ACC112 (cell line): Measurements from ENCODE around the gene ZMYND10.

ENCODE experiments used
- H2AFZ ChIP-seq: fragments of 200-600 bp; sonication (generic); one replicate; pipeline ENCODE4 v1.6.0; 2017; ENCODE audit warnings: antibody characterized with exemption, low read length; ENCODE audit not compliant: unreplicated experiment
- H3K27ac ChIP-seq: fragments of 200-600 bp; sonication (generic); 2 replicates; pipeline ENCODE4 v1.5.1; 2014; ENCODE audit warnings: low read depth, mild to moderate bottlenecking, antibody characterized with exemption, low read length, moderate library complexity
- H3K27me3 ChIP-seq: fragments of 200-600 bp; sonication (generic); 2 replicates; pipeline ENCODE4 v1.6.1; 2014; ENCODE audit warnings: mild to moderate bottlenecking, antibody characterized with exemption, low read length, moderate library complexity, mixed read lengths; ENCODE audit not compliant: insufficient read depth
- H3K36me3 ChIP-seq: fragments of 200-600 bp; sonication (generic); 2 replicates; pipeline ENCODE4 v1.6.1; 2016; ENCODE audit warnings: mild to moderate bottlenecking, antibody characterized with exemption, low read length, moderate library complexity, mixed read lengths; ENCODE audit not compliant: insufficient read depth
- H3K4me1 ChIP-seq: fragments of 200-600 bp; sonication (generic); one replicate; pipeline ENCODE4 v1.6.1; 2016; ENCODE audit warnings: low read length, mixed read lengths; ENCODE audit not compliant: insufficient read depth, unreplicated experiment, control insufficient read depth
- H3K4me3 ChIP-seq: fragments of 200-600 bp; sonication (generic); 2 replicates; pipeline ENCODE4 v1.5.1; 2014; ENCODE audit warnings: mild to moderate bottlenecking, low read depth, low read length
- H3K79me2 ChIP-seq: fragments of 200-600 bp; sonication (generic); one replicate; pipeline ENCODE4 v1.6.0; 2016; ENCODE audit warnings: low read length; ENCODE audit not compliant: control insufficient read depth, unreplicated experiment, insufficient read depth

The ZMYND10 gene

GRCh38 chr3:50369012-50369670 is 23.6 kb upstream of the ZMYND10 start:
- no peak overlapping the region for H3K27ac ChIP-seq
- no peaks in the 10 kb centered on the region for H3K36me3 ChIP-seq
- H2AFZ ChIP-seq = no peak overlapping the region
- no peaks in the 10 kb centered on the region for H3K79me2 ChIP-seq
- peaks cover 19% of the 10 kb centered on the region for H3K27me3 ChIP-seq
- no peaks in the 10 kb centered on the region for H3K4me1 ChIP-seq
- no peak overlapping the region for H3K4me3 ChIP-seq

- Histone ChIP-seq H3K27me3 (peaks cover 11% of the 10 kb centered on the region), H2AFZ (no peak overlapping the region), H3K27ac (no peak overlapping the region), H3K36me3 (no peaks in the 10 kb centered on the region), H3K79me2 (no peaks in the 10 kb centered on the region), H3K4me3 (no peak overlapping the region), H3K4me1 (no peaks in the 10 kb centered on the region)
Measured at GRCh38 chr3:50365842-50366220, 20.3 kb upstream of the ZMYND10 start.

- H3K27ac ChIP-seq = no peak overlapping the region
Measured at GRCh38 chr3:50365080-50365841, 19.7 kb upstream of the ZMYND10 start.

GRCh38 chr3:50364573-50365079 is 19.1 kb upstream of the ZMYND10 start:
- Histone ChIP-seq H3K4me1 (no peaks in the 10 kb centered on the region), H2AFZ (no peak overlapping the region), H3K27me3 (peaks cover 9% of the 10 kb centered on the region), H3K36me3 (no peaks in the 10 kb centered on the region), H3K4me3 (peak overlapping the region; percentile 73), H3K79me2 (no peaks in the 10 kb centered on the region), H3K27ac (no peak overlapping the region)

More at GRCh38 chr3:50365080-50365841, 19.7 kb upstream of the ZMYND10 start:
- H2AFZ ChIP-seq = peak overlapping the region; percentile 15
- no peaks in the 10 kb centered on the region for H3K36me3 ChIP-seq
- H3K79me2 ChIP-seq = no peaks in the 10 kb centered on the region
- H3K4me3 ChIP-seq = peak overlapping the region; percentile 73
- peaks cover 9% of the 10 kb centered on the region for H3K27me3 ChIP-seq
- no peaks in the 10 kb centered on the region for H3K4me1 ChIP-seq

GRCh38 chr3:50359760-50360110 is 14.2 kb upstream of the ZMYND10 start:
- Histone ChIP-seq H3K79me2 (peaks cover 45% of the 10 kb centered on the region), H3K27me3 (no peaks in the 10 kb centered on the region), H3K36me3 (no peaks in the 10 kb centered on the region), H3K4me1 (peaks cover 27% of the 10 kb centered on the region), H3K27ac (no peak overlapping the region), H3K4me3 (peak overlapping the region; percentile 88), H2AFZ (peak overlapping the region; percentile 85)

GRCh38 chr3:50358911-50359759 is 13.6 kb upstream of the ZMYND10 start, which contains the start of gene TMEM115:
TSS of gene TMEM115 (minus strand) at chr3:50359521. CDS start at chr3:50359063, 458 bp downstream.
- peak within 1 kb of the TSS; percentile 88 for H3K4me3 ChIP-seq
- peaks cover 50% of the 10 kb centered on the region for H3K79me2 ChIP-seq
- peak within 1 kb of the TSS; percentile 69 for H3K27ac ChIP-seq
- no peaks in the 10 kb centered on the region for H3K27me3 ChIP-seq
- H2AFZ ChIP-seq = peak within 1 kb of the TSS; percentile 85
- H3K36me3 ChIP-seq = no peaks in the 10 kb centered on the region
- peaks cover 27% of the 10 kb centered on the region for H3K4me1 ChIP-seq

GRCh38 chr3:50358355-50358910 is 12.9 kb upstream of the ZMYND10 start:
- H3K4me1 ChIP-seq = peaks cover 27% of the 10 kb centered on the region
- peak overlapping the region; percentile 88 for H3K4me3 ChIP-seq
- H3K79me2 ChIP-seq = peaks cover 53% of the 10 kb centered on the region
- H3K36me3 ChIP-seq = no peaks in the 10 kb centered on the region
- H2AFZ ChIP-seq = no peak overlapping the region
- peak overlapping the region; percentile 69; the same call in 1 of the 2 replicates for H3K27ac ChIP-seq
- H3K27me3 ChIP-seq = no peaks in the 10 kb centered on the region

GRCh38 chr3:50357481-50357880 is 11.9 kb upstream of the ZMYND10 start:
- peaks cover 27% of the 10 kb centered on the region for H3K4me1 ChIP-seq
- no peaks in the 10 kb centered on the region for H3K27me3 ChIP-seq
- no peak overlapping the region for H2AFZ ChIP-seq
- H3K27ac ChIP-seq = no peak overlapping the region
- peak overlapping the region; percentile 88 for H3K4me3 ChIP-seq
- no peaks in the 10 kb centered on the region for H3K36me3 ChIP-seq
- H3K79me2 ChIP-seq = peaks cover 53% of the 10 kb centered on the region

- Histone ChIP-seq H2AFZ (no peak overlapping the region), H3K79me2 (peaks cover 58% of the 10 kb centered on the region), H3K4me3 (peak overlapping the region; percentile 88), H3K27ac (no peak overlapping the region), H3K36me3 (no peaks in the 10 kb centered on the region), H3K27me3 (no peaks in the 10 kb centered on the region), H3K4me1 (peaks cover 32% of the 10 kb centered on the region)
Measured at GRCh38 chr3:50356553-50356952, 11.0 kb upstream of the ZMYND10 start.
